IMR-90 (cell line): ENCODE measurements around the gene LRRC8C.

Experiments
- CEBPB ChIP-seq: IDR thresholded peaks from 2 replicates; pipeline ENCODE4 v1.6.1; 2012; ENCODE audit warnings: low read depth, low read length, improper control_type of control experiment
- MAFK ChIP-seq: IDR thresholded peaks from 2 replicates; pipeline ENCODE4 v1.6.1; 2012; ENCODE audit warnings: low read depth, low read length, improper control_type of control experiment
- MAZ ChIP-seq: IDR thresholded peaks from 2 replicates; pipeline ENCODE4 v1.6.1; 2012; ENCODE audit warnings: low read depth, mild to moderate bottlenecking, low read length, improper control_type of control experiment, moderate library complexity, borderline replicate concordance
- MXI1 ChIP-seq: IDR thresholded peaks from 2 replicates; pipeline ENCODE4 v1.6.1; 2012; ENCODE audit warnings: low read depth, mild to moderate bottlenecking, low read length, moderate library complexity, borderline replicate concordance
- POLR2A ChIP-seq: IDR thresholded peaks from 2 replicates; pipeline ENCODE4 v1.6.1; 2012; ENCODE audit warnings: mild to moderate bottlenecking, low read depth, low read length
- SMC3 ChIP-seq: fragments of 150-350 bp; IDR thresholded peaks from 2 replicates; pipeline ENCODE4 v1.6.1; 2016; ENCODE audit warnings: low read depth, mild to moderate bottlenecking, antibody characterized with exemption, low read length, moderate library complexity
- TF ChIP-seq, protein P1 (sequence below): conservative IDR thresholded peaks from 2 replicates; pipeline ENCODE4 v1.5.1; 2012; ENCODE audit warnings: mild to moderate bottlenecking, low read depth, low read length, improper control_type of control experiment

GRCh38 chr1:89743788-89744187 lies 110.9 kb downstream of the LRRC8C start:
- TF ChIP-seq, protein P1, sequence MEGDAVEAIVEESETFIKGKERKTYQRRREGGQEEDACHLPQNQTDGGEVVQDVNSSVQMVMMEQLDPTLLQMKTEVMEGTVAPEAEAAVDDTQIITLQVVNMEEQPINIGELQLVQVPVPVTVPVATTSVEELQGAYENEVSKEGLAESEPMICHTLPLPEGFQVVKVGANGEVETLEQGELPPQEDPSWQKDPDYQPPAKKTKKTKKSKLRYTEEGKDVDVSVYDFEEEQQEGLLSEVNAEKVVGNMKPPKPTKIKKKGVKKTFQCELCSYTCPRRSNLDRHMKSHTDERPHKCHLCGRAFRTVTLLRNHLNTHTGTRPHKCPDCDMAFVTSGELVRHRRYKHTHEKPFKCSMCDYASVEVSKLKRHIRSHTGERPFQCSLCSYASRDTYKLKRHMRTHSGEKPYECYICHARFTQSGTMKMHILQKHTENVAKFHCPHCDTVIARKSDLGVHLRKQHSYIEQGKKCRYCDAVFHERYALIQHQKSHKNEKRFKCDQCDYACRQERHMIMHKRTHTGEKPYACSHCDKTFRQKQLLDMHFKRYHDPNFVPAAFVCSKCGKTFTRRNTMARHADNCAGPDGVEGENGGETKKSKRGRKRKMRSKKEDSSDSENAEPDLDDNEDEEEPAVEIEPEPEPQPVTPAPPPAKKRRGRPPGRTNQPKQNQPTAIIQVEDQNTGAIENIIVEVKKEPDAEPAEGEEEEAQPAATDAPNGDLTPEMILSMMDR = no peak
- TF ChIP-seq POLR2A (no peak), MXI1 (no peak), CEBPB (no peak), MAZ (no peak), MAFK (no peak), SMC3 (no peak)
